Measurements from ENCODE around the gene HHAT. TPM values are rescaled to one million over a fixed set of nuclear protein-coding genes. Genes with fewer than 3 reads are reported as not detected.

Gene HHAT
- total RNA-seq, 3 donors from 2014 or later, result 3.8 to 31.6 (median 15.1) TPM

GRCh38 chr1:210647406-210648333 lies 319.0 kb downstream of the HHAT start:
- H3K36me3 ChIP-seq, result no peaks in the 10 kb centered on the region
- no peaks in the 10 kb centered on the region for H3K9me3 ChIP-seq
- H3K4me3 ChIP-seq, result no peak overlapping the region
- TF ChIP-seq POLR2AphosphoS5 (IDR thresholded peaks at IDR 0.05) (no peak), POLR2A (IDR thresholded peaks at IDR 0.05) (no peak)
- TF ChIP-seq, protein P1, sequence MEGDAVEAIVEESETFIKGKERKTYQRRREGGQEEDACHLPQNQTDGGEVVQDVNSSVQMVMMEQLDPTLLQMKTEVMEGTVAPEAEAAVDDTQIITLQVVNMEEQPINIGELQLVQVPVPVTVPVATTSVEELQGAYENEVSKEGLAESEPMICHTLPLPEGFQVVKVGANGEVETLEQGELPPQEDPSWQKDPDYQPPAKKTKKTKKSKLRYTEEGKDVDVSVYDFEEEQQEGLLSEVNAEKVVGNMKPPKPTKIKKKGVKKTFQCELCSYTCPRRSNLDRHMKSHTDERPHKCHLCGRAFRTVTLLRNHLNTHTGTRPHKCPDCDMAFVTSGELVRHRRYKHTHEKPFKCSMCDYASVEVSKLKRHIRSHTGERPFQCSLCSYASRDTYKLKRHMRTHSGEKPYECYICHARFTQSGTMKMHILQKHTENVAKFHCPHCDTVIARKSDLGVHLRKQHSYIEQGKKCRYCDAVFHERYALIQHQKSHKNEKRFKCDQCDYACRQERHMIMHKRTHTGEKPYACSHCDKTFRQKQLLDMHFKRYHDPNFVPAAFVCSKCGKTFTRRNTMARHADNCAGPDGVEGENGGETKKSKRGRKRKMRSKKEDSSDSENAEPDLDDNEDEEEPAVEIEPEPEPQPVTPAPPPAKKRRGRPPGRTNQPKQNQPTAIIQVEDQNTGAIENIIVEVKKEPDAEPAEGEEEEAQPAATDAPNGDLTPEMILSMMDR (IDR thresholded peaks at IDR 0.05), result no peak
- no peak for DNase-seq (ENCODE audit: low spot score in 2 of 2)
- no peaks in the 10 kb centered on the region for H3K27me3 ChIP-seq
- no peak overlapping the region for H3K27ac ChIP-seq
- no peaks in the 10 kb centered on the region for H3K4me1 ChIP-seq
- intact Hi-C loops (cut with DNase I; ENCODE audit: low total_unique reads), result no loop called here

DNA sequence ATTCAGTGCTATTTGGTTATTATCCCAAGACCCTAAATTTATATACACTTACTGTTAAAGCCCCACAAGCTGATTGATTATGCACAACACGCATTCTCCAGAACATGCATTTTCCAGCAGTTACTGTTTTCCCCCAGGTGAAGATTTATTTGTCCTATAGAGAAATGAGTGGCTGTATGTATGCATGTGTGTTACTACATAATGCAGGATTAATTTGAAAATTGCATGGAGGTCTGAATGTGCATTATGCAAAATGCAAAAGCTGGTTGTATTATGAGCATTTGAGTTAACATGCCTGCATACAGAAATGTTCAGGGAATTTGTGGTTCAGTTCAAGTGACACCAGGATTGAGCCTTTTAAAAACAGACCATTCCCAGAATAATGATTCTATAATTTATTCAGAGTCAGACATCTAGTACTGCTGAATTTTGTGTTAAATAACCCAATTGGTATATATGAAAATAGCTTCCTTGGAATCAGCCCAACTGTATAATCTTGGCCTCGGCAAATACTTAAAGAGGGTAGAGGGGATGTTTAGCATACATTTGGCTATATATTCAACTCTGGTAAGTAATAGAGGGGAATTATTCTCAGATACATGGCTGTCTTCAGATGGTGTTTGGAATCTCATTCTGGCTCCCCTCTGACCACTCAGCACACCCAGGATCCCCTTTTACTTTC lies 320.0 kb downstream of the HHAT start:
- intact Hi-C loops (cut with DNase I; ENCODE audit: low total_unique reads), result no loop called here
- Histone ChIP-seq H3K4me1 (no peaks in the 10 kb centered on the region), H3K27me3 (no peaks in the 10 kb centered on the region), H3K9me3 (no peaks in the 10 kb centered on the region), H3K4me3 (no peak overlapping the region), H3K36me3 (no peaks in the 10 kb centered on the region), H3K27ac (no peak overlapping the region)
- TF ChIP-seq POLR2A (IDR thresholded peaks at IDR 0.05) (no peak), POLR2AphosphoS5 (IDR thresholded peaks at IDR 0.05) (no peak)
- TF ChIP-seq, protein P1 (IDR thresholded peaks at IDR 0.05), result no peak
- no peak for DNase-seq (ENCODE audit: low spot score in 2 of 2)

DNA sequence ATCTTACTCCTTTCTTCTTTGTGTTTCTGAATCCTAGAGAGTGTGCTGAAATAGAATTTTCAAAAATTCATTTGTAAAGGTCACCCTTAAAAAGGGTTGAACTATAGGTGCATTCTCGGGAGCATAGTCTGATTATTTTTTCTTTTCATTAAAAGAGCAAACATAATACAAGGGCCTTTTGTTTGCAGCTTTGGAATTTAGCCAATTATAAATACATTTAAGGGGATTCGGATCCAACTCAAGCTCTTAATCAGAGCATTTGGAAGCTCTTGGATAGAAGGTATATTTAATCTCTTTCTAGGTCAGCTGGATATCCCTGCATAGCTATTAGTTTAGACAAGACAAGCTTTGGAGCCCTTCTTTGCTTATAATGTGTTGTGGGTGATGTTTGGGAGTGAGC lies 321.7 kb downstream of the HHAT start:
- TF ChIP-seq POLR2AphosphoS5 (IDR thresholded peaks at IDR 0.05) (no peak), POLR2A (IDR thresholded peaks at IDR 0.05) (no peak)
- TF ChIP-seq, protein P1 (IDR thresholded peaks at IDR 0.05), result no peak
- Histone ChIP-seq H3K27me3 (no peaks in the 10 kb centered on the region), H3K9me3 (no peaks in the 10 kb centered on the region), H3K36me3 (no peaks in the 10 kb centered on the region), H3K4me3 (no peak overlapping the region), H3K27ac (no peak overlapping the region), H3K4me1 (no peaks in the 10 kb centered on the region)
- intact Hi-C loops (cut with DNase I; ENCODE audit: low total_unique reads), result no loop called here
- DNase-seq (ENCODE audit: low spot score in 2 of 2), result no peak

DNA sequence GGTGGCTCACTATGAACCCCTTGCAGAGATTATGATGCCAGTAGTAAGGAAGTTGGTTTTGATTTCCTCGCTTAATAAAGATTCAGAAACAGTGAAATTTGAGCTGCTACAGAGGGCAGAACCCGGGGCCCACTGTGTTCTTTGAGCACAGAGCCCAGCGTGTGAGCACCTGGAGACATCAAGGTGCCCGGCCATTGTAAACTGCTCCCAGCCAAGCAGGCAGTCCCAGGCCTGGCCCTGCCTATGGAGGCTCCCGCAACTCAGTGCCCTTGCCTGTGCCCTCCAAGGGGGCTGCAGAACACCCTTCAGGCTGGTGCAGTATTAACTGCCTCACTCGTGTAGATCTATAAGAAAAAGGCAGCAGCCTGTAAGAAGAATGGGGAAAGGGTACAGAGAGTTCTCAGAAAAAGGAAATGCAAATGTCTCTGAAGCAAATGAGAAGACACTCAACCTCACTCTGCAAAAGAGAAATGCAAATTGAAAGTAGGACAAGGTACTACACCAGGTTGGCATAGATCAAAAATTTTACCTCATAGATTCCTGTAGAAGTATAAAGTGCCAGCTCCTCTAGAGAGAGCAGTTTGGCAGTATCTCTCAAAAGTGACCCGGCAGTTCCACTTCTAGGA lies 323.7 kb downstream of the HHAT start:
- Histone ChIP-seq H3K27ac (no peak overlapping the region), H3K36me3 (no peaks in the 10 kb centered on the region), H3K27me3 (no peaks in the 10 kb centered on the region), H3K4me3 (no peak overlapping the region), H3K9me3 (no peaks in the 10 kb centered on the region), H3K4me1 (no peaks in the 10 kb centered on the region)
- intact Hi-C loops (cut with DNase I; ENCODE audit: low total_unique reads), result no loop called here
- TF ChIP-seq, protein P1 (IDR thresholded peaks at IDR 0.05), result no peak
- TF ChIP-seq POLR2AphosphoS5 (IDR thresholded peaks at IDR 0.05) (no peak), POLR2A (IDR thresholded peaks at IDR 0.05) (no peak)
- no peak for DNase-seq (ENCODE audit: low spot score in 2 of 2)

All from breast epithelium (tissue), 4 donors.